ENCODE data around the gene BTG4.

DNA sequence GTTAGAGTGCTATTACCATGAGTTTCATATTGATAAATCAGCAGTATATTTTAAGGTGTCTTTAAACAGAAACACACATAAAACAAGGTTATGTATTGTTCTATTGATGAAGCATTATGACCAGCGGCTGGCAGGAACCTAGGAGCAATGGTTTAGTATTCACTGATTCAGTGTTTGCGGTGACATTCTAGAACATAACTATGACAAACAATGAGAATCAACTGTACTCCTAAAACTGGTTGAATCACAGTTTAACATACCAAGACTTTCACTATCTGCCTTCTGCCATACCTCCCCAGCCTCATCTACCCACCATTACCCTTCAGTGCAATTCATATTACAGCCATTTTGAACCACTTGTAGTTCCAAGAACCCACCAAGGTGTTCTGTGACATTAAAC, 11.2 kb upstream of the BTG4 start:
- TF ChIP-seq, protein P1, sequence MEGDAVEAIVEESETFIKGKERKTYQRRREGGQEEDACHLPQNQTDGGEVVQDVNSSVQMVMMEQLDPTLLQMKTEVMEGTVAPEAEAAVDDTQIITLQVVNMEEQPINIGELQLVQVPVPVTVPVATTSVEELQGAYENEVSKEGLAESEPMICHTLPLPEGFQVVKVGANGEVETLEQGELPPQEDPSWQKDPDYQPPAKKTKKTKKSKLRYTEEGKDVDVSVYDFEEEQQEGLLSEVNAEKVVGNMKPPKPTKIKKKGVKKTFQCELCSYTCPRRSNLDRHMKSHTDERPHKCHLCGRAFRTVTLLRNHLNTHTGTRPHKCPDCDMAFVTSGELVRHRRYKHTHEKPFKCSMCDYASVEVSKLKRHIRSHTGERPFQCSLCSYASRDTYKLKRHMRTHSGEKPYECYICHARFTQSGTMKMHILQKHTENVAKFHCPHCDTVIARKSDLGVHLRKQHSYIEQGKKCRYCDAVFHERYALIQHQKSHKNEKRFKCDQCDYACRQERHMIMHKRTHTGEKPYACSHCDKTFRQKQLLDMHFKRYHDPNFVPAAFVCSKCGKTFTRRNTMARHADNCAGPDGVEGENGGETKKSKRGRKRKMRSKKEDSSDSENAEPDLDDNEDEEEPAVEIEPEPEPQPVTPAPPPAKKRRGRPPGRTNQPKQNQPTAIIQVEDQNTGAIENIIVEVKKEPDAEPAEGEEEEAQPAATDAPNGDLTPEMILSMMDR (conservative IDR thresholded peaks at IDR 0.05; ENCODE audit: low read depth in 2 of 2), result no peak
- TF ChIP-seq CREB1 (CRISPR knock-in tag; IDR thresholded peaks at IDR 0.05; ENCODE audit: low read depth) (no peak), POLR2AphosphoS5 (IDR thresholded peaks at IDR 0.05; ENCODE audit: low read depth) (no peak), EZH2 (IDR thresholded peaks at IDR 0.05; ENCODE audit: low read depth, unreplicated experiment) (no peak), ZNF331 (CRISPR knock-in tag; IDR thresholded peaks at IDR 0.05; ENCODE audit: low read depth) (no peak), JUNB (IDR thresholded peaks at IDR 0.05; ENCODE audit: unreplicated experiment) (no peak), NANOG (IDR thresholded peaks at IDR 0.05; ENCODE audit: borderline replicate concordance) (no peak), EZH2phosphoT487 (IDR thresholded peaks at IDR 0.05; ENCODE audit: unreplicated experiment) (no peak), ZNF114 (CRISPR knock-in tag; IDR thresholded peaks at IDR 0.05) (no peak), STAT1 (IDR thresholded peaks at IDR 0.05; ENCODE audit: unreplicated experiment) (no peak)
- TF ChIP-seq, protein P2, sequence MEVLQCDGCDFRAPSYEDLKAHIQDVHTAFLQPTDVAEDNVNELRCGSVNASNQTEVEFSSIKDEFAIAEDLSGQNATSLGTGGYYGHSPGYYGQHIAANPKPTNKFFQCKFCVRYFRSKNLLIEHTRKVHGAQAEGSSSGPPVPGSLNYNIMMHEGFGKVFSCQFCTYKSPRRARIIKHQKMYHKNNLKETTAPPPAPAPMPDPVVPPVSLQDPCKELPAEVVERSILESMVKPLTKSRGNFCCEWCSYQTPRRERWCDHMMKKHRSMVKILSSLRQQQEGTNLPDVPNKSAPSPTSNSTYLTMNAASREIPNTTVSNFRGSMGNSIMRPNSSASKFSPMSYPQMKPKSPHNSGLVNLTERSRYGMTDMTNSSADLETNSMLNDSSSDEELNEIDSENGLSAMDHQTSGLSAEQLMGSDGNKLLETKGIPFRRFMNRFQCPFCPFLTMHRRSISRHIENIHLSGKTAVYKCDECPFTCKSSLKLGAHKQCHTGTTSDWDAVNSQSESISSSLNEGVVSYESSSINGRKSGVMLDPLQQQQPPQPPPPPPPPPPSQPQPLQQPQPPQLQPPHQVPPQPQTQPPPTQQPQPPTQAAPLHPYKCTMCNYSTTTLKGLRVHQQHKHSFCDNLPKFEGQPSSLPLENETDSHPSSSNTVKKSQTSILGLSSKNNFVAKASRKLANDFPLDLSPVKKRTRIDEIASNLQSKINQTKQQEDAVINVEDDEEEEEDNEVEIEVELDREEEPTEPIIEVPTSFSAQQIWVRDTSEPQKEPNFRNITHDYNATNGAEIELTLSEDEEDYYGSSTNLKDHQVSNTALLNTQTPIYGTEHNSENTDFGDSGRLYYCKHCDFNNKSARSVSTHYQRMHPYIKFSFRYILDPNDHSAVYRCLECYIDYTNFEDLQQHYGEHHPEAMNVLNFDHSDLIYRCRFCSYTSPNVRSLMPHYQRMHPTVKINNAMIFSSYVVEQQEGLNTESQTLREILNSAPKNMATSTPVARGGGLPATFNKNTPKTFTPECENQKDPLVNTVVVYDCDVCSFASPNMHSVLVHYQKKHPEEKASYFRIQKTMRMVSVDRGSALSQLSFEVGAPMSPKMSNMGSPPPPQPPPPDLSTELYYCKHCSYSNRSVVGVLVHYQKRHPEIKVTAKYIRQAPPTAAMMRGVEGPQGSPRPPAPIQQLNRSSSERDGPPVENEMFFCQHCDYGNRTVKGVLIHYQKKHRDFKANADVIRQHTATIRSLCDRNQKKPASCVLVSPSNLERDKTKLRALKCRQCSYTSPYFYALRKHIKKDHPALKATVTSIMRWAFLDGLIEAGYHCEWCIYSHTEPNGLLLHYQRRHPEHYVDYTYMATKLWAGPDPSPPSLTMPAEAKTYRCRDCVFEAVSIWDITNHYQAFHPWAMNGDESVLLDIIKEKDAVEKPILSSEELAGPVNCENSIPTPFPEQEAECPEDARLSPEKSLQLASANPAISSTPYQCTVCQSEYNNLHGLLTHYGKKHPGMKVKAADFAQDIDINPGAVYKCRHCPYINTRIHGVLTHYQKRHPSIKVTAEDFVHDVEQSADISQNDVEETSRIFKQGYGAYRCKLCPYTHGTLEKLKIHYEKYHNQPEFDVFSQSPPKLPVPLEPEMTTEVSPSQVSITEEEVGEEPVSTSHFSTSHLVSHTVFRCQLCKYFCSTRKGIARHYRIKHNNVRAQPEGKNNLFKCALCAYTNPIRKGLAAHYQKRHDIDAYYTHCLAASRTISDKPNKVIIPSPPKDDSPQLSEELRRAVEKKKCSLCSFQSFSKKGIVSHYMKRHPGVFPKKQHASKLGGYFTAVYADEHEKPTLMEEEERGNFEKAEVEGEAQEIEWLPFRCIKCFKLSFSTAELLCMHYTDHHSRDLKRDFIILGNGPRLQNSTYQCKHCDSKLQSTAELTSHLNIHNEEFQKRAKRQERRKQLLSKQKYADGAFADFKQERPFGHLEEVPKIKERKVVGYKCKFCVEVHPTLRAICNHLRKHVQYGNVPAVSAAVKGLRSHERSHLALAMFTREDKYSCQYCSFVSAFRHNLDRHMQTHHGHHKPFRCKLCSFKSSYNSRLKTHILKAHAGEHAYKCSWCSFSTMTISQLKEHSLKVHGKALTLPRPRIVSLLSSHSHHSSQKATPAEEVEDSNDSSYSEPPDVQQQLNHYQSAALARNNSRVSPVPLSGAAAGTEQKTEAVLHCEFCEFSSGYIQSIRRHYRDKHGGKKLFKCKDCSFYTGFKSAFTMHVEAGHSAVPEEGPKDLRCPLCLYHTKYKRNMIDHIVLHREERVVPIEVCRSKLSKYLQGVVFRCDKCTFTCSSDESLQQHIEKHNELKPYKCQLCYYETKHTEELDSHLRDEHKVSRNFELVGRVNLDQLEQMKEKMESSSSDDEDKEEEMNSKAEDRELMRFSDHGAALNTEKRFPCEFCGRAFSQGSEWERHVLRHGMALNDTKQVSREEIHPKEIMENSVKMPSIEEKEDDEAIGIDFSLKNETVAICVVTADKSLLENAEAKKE (CRISPR knock-in tag; IDR thresholded peaks at IDR 0.05), result no peak
- TF ChIP-seq, protein P3, sequence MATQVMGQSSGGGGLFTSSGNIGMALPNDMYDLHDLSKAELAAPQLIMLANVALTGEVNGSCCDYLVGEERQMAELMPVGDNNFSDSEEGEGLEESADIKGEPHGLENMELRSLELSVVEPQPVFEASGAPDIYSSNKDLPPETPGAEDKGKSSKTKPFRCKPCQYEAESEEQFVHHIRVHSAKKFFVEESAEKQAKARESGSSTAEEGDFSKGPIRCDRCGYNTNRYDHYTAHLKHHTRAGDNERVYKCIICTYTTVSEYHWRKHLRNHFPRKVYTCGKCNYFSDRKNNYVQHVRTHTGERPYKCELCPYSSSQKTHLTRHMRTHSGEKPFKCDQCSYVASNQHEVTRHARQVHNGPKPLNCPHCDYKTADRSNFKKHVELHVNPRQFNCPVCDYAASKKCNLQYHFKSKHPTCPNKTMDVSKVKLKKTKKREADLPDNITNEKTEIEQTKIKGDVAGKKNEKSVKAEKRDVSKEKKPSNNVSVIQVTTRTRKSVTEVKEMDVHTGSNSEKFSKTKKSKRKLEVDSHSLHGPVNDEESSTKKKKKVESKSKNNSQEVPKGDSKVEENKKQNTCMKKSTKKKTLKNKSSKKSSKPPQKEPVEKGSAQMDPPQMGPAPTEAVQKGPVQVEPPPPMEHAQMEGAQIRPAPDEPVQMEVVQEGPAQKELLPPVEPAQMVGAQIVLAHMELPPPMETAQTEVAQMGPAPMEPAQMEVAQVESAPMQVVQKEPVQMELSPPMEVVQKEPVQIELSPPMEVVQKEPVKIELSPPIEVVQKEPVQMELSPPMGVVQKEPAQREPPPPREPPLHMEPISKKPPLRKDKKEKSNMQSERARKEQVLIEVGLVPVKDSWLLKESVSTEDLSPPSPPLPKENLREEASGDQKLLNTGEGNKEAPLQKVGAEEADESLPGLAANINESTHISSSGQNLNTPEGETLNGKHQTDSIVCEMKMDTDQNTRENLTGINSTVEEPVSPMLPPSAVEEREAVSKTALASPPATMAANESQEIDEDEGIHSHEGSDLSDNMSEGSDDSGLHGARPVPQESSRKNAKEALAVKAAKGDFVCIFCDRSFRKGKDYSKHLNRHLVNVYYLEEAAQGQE (IDR thresholded peaks at IDR 0.05; ENCODE audit: unreplicated experiment), result no peak
- TF ChIP-seq, protein P4, sequence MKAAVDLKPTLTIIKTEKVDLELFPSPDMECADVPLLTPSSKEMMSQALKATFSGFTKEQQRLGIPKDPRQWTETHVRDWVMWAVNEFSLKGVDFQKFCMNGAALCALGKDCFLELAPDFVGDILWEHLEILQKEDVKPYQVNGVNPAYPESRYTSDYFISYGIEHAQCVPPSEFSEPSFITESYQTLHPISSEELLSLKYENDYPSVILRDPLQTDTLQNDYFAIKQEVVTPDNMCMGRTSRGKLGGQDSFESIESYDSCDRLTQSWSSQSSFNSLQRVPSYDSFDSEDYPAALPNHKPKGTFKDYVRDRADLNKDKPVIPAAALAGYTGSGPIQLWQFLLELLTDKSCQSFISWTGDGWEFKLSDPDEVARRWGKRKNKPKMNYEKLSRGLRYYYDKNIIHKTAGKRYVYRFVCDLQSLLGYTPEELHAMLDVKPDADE (IDR thresholded peaks at IDR 0.05), result no peak

Measured in GM23338 (cell line).